ENCODE data around the gene CYP4F12.

The CYP4F12 gene

GRCh38 chr19:15715642-15716041 lies 42.8 kb downstream of the CYP4F12 start:
- DNase-seq: no peak

- DNase-seq: no peak
These were observed 44.9 kb downstream of the CYP4F12 start for GRCh38 chr19:15717809-15718208.

- no peak for DNase-seq
These were observed 48.4 kb downstream of the CYP4F12 start for GRCh38 chr19:15721268-15721667.

- no peak for DNase-seq
These were observed 50.1 kb downstream of the CYP4F12 start for GRCh38 chr19:15722956-15723355.

GRCh38 chr19:15727724-15728123 lies 54.8 kb downstream of the CYP4F12 start, which contains the start of gene OR10H2:
TSS of gene OR10H2 (plus strand) at chr19:15728024. CDS start at chr19:15728044, 20 bp downstream.
- DNase-seq: no peak

- no peak for DNase-seq
These were observed 57.7 kb downstream of the CYP4F12 start for GRCh38 chr19:15730538-15730937.

- no peak for DNase-seq
These were observed 59.5 kb downstream of the CYP4F12 start for GRCh38 chr19:15732388-15732787.

- no peak for DNase-seq
These were observed 61.0 kb downstream of the CYP4F12 start for GRCh38 chr19:15733895-15734294.

- DNase-seq: no peak
These were observed 64.8 kb downstream of the CYP4F12 start, which contains the start of gene OR10H3 for GRCh38 chr19:15737722-15738121. TSS of gene OR10H3 (plus strand) at chr19:15737985. CDS start at chr19:15741393, 3,408 bp downstream.

GRCh38 chr19:15740785-15741184 lies 67.9 kb downstream of the CYP4F12 start:
- no peak for DNase-seq
